ENCODE results near the gene SYCP2. TPM values are rescaled to one million over a fixed set of nuclear protein-coding genes. Genes with fewer than 3 reads are reported as not detected.

The SYCP2 gene
- total and polyA plus RNA-seq, 2 experiments from 2014 or later, result 0.22 to 0.24 TPM

DNA sequence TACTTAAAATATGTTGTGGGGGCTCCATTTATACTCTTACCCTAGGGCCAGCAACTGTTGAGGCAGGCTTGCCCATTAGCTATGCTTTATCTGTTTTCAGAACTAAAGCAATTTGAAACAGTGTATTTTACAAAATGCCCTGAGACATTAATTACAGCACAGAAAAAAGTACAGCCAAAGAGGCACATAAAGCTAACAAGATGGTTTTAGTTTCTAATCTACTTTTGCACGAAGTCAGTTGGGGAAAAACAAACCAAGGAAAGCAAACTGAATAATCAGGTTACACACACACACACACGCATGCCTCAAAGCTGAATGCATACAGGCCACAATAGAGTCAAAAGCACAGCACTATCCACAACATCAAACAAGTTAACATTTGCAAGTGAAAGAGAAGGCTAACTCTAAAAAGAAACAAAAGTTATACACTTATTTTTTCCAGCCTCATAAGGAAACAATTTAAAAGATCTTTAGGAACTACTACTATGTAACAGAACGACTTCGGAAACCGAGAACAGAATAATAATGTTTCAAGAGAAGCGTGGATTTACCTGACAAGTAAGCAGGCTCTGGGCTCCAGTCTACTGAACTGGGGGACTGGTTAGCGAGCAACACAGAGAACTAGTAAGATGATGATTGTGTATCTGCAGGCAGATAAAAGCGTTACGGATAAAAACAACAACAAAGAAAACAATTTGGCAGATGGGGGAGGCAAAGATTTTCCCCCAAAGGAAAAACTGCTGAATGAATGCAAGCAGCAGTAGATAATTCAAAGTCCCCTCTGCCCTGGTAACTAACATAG is 1.7 kb downstream of the SYCP2 start:
- in situ Hi-C loops (cut with MboI), result no loop called here
- H3K4me2 ChIP-seq (ENCODE audit: unreplicated experiment), result no peak overlapping the region

DNA sequence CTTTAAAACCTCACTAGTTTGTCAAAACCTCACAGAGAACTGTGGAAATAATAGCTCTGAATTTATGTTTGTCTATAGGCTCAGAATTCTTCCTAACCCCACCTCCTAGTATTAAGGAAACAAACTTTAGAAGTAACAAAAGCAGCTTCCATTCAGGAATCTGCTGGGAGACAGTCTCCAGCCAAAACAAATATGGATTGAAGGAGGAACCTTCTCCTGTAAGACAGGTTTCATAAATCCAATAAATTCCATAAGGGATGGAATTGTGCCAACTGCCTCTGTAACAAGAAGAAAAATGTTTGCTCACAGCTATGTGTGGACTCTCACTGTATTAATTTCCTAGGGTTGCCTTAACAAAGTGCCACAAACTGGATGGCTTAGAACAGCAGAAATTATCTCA is 7.5 kb downstream of the SYCP2 start:
- no peaks in the 10 kb centered on the region for H3K36me3 ChIP-seq (ENCODE audit: low read depth)
- no peak for TF ChIP-seq EZH2phosphoT487 (IDR thresholded peaks at IDR 0.05; ENCODE audit: insufficient read depth, low read depth)
- TF ChIP-seq EZH2 (IDR thresholded peaks at IDR 0.05; ENCODE audit: insufficient read depth, poor library complexity, severe bottlenecking), result no peak
- H3K79me2 ChIP-seq (ENCODE audit: insufficient read depth), result no peaks in the 10 kb centered on the region
- no peak overlapping the region for H2AFZ ChIP-seq
- no peaks in the 10 kb centered on the region for H3K27me3 ChIP-seq (replicated peaks; ENCODE audit: insufficient read depth)
- no peak overlapping the region for H3K4me2 ChIP-seq (ENCODE audit: unreplicated experiment)
- H3K27ac ChIP-seq, result no peak overlapping the region
- H4K20me1 ChIP-seq (ENCODE audit: insufficient read depth), result no peaks in the 10 kb centered on the region
- no peak for DNase-seq
- H3K9me3 ChIP-seq (ENCODE audit: low read depth), result no peaks in the 10 kb centered on the region
- in situ Hi-C loops (cut with MboI), result no loop called here
- no peaks in the 10 kb centered on the region for H3K4me1 ChIP-seq (ENCODE audit: insufficient read depth)
- no peaks in the 10 kb centered on the region for H3K9me2 ChIP-seq (ENCODE audit: insufficient read depth)
- H3K4me3 ChIP-seq, result no peak overlapping the region
- no peaks in the 10 kb centered on the region for H3F3A ChIP-seq (ENCODE audit: insufficient read depth)
- H3K9ac ChIP-seq, result no peak overlapping the region

More for the DNA sequence above, 1.7 kb downstream of the SYCP2 start:
- Histone ChIP-seq H4K20me1 (ENCODE audit: insufficient read depth) (no peaks in the 10 kb centered on the region; the same call in 1 of the 2 replicates), H3K79me2 (ENCODE audit: insufficient read depth) (peaks cover 9% of the 10 kb centered on the region), H3K9me3 (ENCODE audit: low read depth) (no peaks in the 10 kb centered on the region), H3K27me3 (replicated peaks; ENCODE audit: insufficient read depth) (no peaks in the 10 kb centered on the region), H2AFZ (no peak overlapping the region), H3K9me2 (ENCODE audit: insufficient read depth) (no peaks in the 10 kb centered on the region), H3K4me1 (ENCODE audit: insufficient read depth) (peaks cover 4% of the 10 kb centered on the region), H3K36me3 (ENCODE audit: low read depth) (no peaks in the 10 kb centered on the region), H3F3A (ENCODE audit: insufficient read depth) (no peaks in the 10 kb centered on the region; the same call in 1 of the 2 replicates), H3K4me3 (no peak overlapping the region), H3K9ac (no peak overlapping the region), H3K27ac (no peak overlapping the region)
- TF ChIP-seq EZH2 (IDR thresholded peaks at IDR 0.05; ENCODE audit: insufficient read depth, poor library complexity, severe bottlenecking), result no peak
- TF ChIP-seq EZH2phosphoT487 (IDR thresholded peaks at IDR 0.05; ENCODE audit: insufficient read depth, low read depth), result no peak
- 85 to 88% methylated on average over 9 of the region's 9 CpGs for WGBS, 2 experiments (ENCODE audit: low coverage in 1 of 2, low lambda C conversion rate in 2 of 2, missing lambda C conversion rate in 2 of 2)
- DNase-seq, result no peak

DNA sequence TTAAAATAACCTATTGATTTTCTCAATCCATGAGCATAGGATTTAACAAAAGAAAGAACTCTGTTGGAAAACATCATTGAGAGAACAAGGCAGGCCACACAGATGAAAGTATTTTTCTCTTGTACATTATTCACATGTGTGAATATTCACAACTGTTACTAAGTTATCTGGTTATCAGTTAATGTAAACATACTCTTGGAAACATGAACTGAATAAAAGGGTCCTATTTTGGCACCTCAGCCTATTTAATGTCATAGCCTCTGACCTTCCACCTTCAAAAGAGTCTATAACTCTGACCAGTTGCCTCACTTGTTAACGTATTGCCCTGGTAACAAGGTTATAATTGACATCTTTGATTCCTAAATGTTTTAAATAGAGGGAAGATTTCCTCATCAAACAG is 8.1 kb downstream of the SYCP2 start:
- H3K9ac ChIP-seq, result no peak overlapping the region
- no peaks in the 10 kb centered on the region for H4K20me1 ChIP-seq (ENCODE audit: insufficient read depth)
- no peaks in the 10 kb centered on the region for H3K9me3 ChIP-seq (ENCODE audit: low read depth)
- no peak for DNase-seq
- H3K36me3 ChIP-seq (ENCODE audit: low read depth), result no peaks in the 10 kb centered on the region
- no peak overlapping the region for H2AFZ ChIP-seq
- TF ChIP-seq EZH2 (IDR thresholded peaks at IDR 0.05; ENCODE audit: insufficient read depth, poor library complexity, severe bottlenecking) (no peak), EZH2phosphoT487 (IDR thresholded peaks at IDR 0.05; ENCODE audit: insufficient read depth, low read depth) (no peak)
- H3K27ac ChIP-seq, result no peak overlapping the region
- WGBS, 2 experiments (ENCODE audit: low coverage in 1 of 2, low lambda C conversion rate in 2 of 2, missing lambda C conversion rate in 2 of 2), result 67 to 92% methylated on average over 1 of the region's 1 CpG
- no peaks in the 10 kb centered on the region for H3K79me2 ChIP-seq (ENCODE audit: insufficient read depth)
- H3K4me3 ChIP-seq, result no peak overlapping the region
- H3F3A ChIP-seq (ENCODE audit: insufficient read depth), result no peaks in the 10 kb centered on the region
- in situ Hi-C loops (cut with MboI), result no loop called here
- no peaks in the 10 kb centered on the region for H3K9me2 ChIP-seq (ENCODE audit: insufficient read depth)
- no peaks in the 10 kb centered on the region for H3K27me3 ChIP-seq (replicated peaks; ENCODE audit: insufficient read depth)
- no peak overlapping the region for H3K4me2 ChIP-seq (ENCODE audit: unreplicated experiment)
- no peaks in the 10 kb centered on the region for H3K4me1 ChIP-seq (ENCODE audit: insufficient read depth)

- no peaks in the 10 kb centered on the region for H3K9me3 ChIP-seq (ENCODE audit: low read depth)
- no peak overlapping the region for H3K9ac ChIP-seq
- no peak overlapping the region for H3K4me2 ChIP-seq (ENCODE audit: unreplicated experiment)
- H3K4me1 ChIP-seq (ENCODE audit: insufficient read depth), result no peaks in the 10 kb centered on the region
- in situ Hi-C loops (cut with MboI), result no loop called here
- whole genome bisulfite sequencing, 2 experiments (ENCODE audit: low coverage in 1 of 2, low lambda C conversion rate in 2 of 2, missing lambda C conversion rate in 2 of 2), result 78 to 94% methylated on average over 1 of the region's 1 CpG
- H3K27ac ChIP-seq, result no peak overlapping the region
- H3K36me3 ChIP-seq (ENCODE audit: low read depth), result no peaks in the 10 kb centered on the region
- DNase-seq, result no peak
- H3K79me2 ChIP-seq (ENCODE audit: insufficient read depth), result no peaks in the 10 kb centered on the region
- H3F3A ChIP-seq (ENCODE audit: insufficient read depth), result no peaks in the 10 kb centered on the region
- no peak overlapping the region for H2AFZ ChIP-seq
- no peaks in the 10 kb centered on the region for H3K27me3 ChIP-seq (replicated peaks; ENCODE audit: insufficient read depth)
- no peaks in the 10 kb centered on the region for H3K9me2 ChIP-seq (ENCODE audit: insufficient read depth)
- H3K4me3 ChIP-seq, result no peak overlapping the region
- no peaks in the 10 kb centered on the region for H4K20me1 ChIP-seq (ENCODE audit: insufficient read depth)
- TF ChIP-seq EZH2 (IDR thresholded peaks at IDR 0.05; ENCODE audit: insufficient read depth, poor library complexity, severe bottlenecking) (no peak), EZH2phosphoT487 (IDR thresholded peaks at IDR 0.05; ENCODE audit: insufficient read depth, low read depth) (no peak)
Measured at GRCh38 chr20:59923514-59923913, 9.9 kb downstream of the SYCP2 start.
